Loucy (cell line): ENCODE measurements around the gene TLK2.

ENCODE experiments used
- EZH2phosphoT487 ChIP-seq: fragments of 200-600 bp; IDR thresholded peaks from 2 replicates; pipeline ENCODE4 v1.6.1; 2018; ENCODE audit warnings: antibody characterized with exemption, mild to moderate bottlenecking, moderate library complexity, borderline replicate concordance
- TF ChIP-seq, protein P1 (sequence below): fragments of 200-600 bp; sonication (generic); conservative IDR thresholded peaks from 2 replicates; pipeline ENCODE4 v1.5.1; 2014; ENCODE audit warnings: mild to moderate bottlenecking, antibody characterized with exemption, low read length

DNA sequence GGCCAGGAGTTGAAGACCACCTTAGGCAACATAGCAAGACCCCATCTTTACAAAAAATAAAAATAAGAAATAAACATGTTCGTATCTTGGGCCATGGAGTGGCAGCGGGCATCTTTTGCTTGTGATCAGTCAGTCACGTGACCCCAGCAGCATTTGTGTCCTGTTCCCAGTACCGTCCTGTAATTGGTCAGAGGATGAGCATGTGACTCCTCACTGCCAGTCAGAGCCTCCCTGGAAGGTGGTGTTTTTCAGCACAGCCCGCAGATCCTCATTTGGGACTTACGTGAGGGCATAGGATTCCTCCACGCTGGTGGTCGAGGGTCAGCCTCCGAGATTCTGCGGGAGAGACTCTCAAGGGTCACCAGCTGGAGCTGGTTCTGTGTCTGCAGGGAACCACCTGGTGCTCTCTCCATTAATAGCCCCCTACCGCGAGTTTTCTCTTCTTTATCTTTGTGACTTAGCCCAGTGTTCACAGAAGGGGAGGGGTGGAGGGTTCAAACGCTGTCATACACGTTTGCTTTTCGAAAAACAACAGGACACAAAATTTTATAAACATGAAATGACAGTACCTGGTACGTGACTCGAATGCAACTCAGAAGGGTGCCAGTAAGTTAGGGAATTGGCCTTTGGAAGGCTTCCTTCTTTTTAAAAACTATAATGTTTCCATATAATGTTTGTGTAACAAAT is 166.0 kb downstream of the TLK2 start:
- TF ChIP-seq, protein P1, sequence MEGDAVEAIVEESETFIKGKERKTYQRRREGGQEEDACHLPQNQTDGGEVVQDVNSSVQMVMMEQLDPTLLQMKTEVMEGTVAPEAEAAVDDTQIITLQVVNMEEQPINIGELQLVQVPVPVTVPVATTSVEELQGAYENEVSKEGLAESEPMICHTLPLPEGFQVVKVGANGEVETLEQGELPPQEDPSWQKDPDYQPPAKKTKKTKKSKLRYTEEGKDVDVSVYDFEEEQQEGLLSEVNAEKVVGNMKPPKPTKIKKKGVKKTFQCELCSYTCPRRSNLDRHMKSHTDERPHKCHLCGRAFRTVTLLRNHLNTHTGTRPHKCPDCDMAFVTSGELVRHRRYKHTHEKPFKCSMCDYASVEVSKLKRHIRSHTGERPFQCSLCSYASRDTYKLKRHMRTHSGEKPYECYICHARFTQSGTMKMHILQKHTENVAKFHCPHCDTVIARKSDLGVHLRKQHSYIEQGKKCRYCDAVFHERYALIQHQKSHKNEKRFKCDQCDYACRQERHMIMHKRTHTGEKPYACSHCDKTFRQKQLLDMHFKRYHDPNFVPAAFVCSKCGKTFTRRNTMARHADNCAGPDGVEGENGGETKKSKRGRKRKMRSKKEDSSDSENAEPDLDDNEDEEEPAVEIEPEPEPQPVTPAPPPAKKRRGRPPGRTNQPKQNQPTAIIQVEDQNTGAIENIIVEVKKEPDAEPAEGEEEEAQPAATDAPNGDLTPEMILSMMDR: no peak
- no peak for TF ChIP-seq EZH2phosphoT487
